NT2/D1 (cell line): ENCODE results near the gene HNRNPH1.

Source experiments
- SUZ12 ChIP-seq: IDR thresholded peaks from 2 replicates; pipeline ENCODE4 v1.6.1; 2011; ENCODE audit not compliant: insufficient read length, insufficient read depth; ENCODE audit errors: extremely low read depth
- YY1 ChIP-seq: IDR thresholded peaks from 2 replicates; pipeline ENCODE4 v1.6.1; 2011; ENCODE audit not compliant: insufficient read length, insufficient read depth
- ZNF274 ChIP-seq: IDR thresholded peaks from 2 replicates; pipeline ENCODE4 v1.6.1; 2011; ENCODE audit warnings: mild to moderate bottlenecking, low read depth, low read length

GRCh38 chr5:179623906-179624741 lies 653 bp upstream of the HNRNPH1 start:
- TF ChIP-seq YY1 (peak; percentile 55), SUZ12 (no peak), ZNF274 (no peak)
